Fibroblast of pulmonary artery (primary cell): ENCODE measurements around the gene GRK2.

ENCODE experiments used
- DNase-seq: peaks from one replicate; pipeline ENCODE4 v3.0.0-alpha.2; 2010; ENCODE audit warnings: low read depth
- H3K4me3 ChIP-seq: replicated peaks from 2 replicates; pipeline ENCODE4 v1.5.1; 2011; ENCODE audit warnings: low read depth, mild to moderate bottlenecking, control low read depth, low read length, moderate library complexity
- CTCF ChIP-seq: IDR thresholded peaks from 2 replicates; pipeline ENCODE4 v1.5.1; 2011; ENCODE audit warnings: mild to moderate bottlenecking, control low read depth, low read length, inconsistent platforms; ENCODE audit errors: missing control alignments

GRK2 gene

DNA sequence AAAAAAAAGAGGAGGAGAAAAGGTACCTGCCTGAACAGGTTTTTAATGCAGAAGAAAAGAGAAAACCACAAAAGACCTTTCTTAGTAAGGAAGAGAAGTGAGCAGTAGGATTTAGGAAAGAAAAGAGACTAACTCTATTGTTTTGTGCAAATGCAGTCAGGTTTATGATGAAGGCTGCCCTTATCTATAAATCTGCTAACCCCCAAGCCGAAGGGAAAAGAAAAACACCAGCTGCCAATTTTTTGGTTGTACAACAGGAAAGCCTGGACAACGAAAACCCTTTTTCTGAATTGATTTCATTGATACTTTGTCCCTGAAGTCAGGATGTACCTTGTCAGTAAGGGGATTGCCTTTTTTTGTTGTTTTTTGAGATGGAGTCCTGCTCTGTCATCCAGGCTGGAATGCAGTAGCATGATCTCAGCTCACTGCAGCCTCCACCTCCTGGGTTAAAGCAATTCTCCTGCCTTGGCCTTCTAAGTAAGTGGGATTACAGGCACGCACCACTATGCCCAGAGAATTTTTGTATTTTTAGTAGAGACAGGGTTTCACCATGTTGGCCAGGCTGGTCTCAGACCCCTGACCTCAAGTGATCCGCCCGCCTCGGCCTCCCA, 65.9 kb downstream of the GRK2 start:
- TF ChIP-seq CTCF = no peak
- DNase-seq = no peak

More for the DNA sequence above, 65.9 kb downstream of the GRK2 start:
- no peak overlapping the region for H3K4me3 ChIP-seq
